GM18858 (cell line): ENCODE measurements around the gene MIER2.
"Not testable (repeated sequence)": the region's sequence is repeated elsewhere in the genome, so short reads cannot be mapped to it uniquely, and the experiment has no call there.

Experiments
- ATAC-seq: cut with Tn5 transposase; IDR thresholded peaks from one replicate; pipeline ENCODE4 v1.9.1; 2021; ENCODE audit not compliant: unreplicated experiment

The MIER2 gene, protein sequence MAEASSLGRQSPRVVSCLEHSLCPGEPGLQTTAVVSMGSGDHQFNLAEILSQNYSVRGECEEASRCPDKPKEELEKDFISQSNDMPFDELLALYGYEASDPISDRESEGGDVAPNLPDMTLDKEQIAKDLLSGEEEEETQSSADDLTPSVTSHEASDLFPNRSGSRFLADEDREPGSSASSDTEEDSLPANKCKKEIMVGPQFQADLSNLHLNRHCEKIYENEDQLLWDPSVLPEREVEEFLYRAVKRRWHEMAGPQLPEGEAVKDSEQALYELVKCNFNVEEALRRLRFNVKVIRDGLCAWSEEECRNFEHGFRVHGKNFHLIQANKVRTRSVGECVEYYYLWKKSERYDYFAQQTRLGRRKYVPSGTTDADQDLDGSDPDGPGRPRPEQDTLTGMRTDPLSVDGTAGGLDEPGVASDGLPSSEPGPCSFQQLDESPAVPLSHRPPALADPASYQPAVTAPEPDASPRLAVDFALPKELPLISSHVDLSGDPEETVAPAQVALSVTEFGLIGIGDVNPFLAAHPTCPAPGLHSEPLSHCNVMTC

GRCh38 chr19:344625-345319 lies at the start of gene MIER2:
TSS of gene MIER2 (minus strand) at chr19:344796. CDS start at chr19:344782, 14 bp downstream.
- ATAC-seq, result no peak

- ATAC-seq, result not testable (repeated sequence)
These were observed 49.0 kb upstream of the MIER2 start for GRCh38 chr19:393560-393959.

DNA sequence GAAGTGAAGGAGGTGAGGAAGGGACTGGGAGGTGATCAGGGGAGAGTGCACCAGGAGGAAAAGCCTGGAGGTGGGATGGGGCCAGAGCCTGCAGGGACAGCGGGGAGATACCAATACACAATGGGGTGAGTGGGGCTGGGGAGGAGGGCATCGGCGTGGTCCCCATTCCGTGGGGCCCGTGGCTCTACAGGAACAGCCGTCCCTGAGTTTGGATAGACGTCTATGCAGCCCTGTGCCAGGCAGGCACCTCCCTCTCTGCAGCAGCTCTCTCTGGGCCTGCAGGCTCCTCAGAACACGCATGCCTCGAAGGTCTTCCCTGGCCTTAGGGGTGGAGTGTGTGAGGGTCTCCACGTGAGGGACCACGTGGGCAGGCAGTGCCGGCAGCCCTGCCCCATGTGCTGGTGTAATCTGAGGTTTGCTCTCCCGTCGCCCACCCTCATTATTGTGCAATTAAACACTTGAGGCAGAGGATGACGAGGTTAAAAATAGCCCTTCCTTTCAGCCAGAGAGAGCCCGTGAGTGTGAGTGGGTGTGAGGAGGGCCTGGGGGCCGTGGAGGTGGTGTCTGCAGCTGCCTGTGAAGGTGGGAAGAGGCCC lies 47.9 kb upstream of the MIER2 start:
- ATAC-seq, result no peak

DNA sequence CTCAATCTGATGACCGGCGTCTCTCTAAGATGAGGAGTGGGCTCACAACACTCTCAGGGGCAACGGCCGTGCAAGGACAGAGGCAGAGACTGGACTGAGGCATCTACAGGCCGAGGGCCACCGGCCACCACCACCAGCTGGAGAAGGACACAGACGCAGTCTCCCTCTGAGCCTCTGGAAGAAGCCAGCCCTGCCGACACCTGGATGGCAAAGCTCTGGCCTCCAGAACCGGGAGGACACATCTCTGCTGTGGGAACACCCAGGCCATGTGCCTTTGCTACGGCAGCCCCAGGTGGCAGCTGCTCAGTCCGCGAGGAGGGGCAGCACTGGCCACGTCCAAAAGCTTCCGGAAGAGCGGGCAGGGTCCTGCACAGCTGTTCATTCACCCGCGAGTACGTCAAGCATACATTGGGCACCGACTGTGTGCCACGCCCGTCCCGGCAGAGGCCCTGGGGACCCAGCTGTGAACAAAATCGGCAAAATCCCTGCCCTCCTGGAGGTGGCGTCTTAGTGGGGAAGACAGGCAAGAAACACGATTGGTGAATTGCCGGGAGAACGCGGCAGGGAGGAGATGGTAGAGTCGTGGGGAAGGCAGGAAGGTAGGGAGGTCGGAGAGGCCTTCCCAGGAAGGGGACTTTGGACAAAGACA lies 47.3 kb upstream of the MIER2 start:
- no peak for ATAC-seq

DNA sequence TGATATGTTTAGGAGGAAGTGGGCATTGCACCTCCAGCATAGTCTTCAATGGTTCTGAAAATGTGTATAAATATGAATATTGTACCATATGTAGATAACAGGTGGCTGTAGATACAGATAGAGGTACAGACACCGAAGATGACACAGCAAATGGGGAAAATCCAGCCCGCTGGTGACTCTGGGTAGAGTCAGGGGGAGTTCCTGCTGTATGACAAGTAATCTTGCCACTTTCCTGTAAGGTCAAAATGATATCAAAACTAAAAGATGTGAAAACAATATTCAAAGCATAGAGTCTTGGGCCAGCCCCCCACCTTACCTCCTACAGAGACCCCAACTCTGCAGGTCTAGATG lies 46.6 kb upstream of the MIER2 start:
- no peak for ATAC-seq

GRCh38 chr19:390386-391206 lies 46.0 kb upstream of the MIER2 start:
- no peak for ATAC-seq

GRCh38 chr19:389935-390289 lies 45.3 kb upstream of the MIER2 start:
- ATAC-seq, result no peak

DNA sequence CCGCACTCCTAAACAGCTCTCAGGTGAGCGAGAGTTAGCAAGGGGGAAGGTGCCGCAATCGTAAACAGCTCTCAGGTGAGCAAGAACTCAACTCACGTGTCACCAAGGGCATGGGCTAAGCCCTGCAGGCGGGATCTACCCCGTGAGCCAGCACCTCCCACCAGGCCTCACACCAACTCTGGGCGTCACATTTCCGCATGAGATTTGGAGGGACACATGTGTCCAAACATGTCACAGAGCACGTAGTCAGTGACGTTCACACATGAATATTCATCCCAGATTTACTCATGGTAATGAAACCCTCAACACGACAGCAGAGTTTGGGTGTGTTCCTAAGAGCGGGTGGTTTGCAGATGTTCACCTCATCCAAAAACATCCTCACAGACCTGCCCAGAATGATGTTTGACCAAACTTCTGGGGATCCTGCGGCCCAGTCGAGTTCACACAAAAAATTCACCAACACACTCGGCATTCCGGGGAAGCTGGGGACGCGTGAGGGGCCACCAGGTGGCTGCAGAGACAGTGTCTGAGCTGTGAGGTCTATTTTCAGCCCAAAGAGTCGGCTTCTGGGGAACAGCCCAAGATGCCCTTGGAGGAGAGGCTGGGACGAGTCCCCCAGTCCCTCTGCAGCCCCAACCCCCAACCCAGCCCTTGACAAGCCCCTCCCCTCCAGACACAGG lies 44.8 kb upstream of the MIER2 start:
- ATAC-seq, result no peak

- ATAC-seq, result no peak
These were observed 44.1 kb upstream of the MIER2 start for GRCh38 chr19:388691-389090.

- no peak for ATAC-seq
These were observed 43.2 kb upstream of the MIER2 start for GRCh38 chr19:387777-388176.

DNA sequence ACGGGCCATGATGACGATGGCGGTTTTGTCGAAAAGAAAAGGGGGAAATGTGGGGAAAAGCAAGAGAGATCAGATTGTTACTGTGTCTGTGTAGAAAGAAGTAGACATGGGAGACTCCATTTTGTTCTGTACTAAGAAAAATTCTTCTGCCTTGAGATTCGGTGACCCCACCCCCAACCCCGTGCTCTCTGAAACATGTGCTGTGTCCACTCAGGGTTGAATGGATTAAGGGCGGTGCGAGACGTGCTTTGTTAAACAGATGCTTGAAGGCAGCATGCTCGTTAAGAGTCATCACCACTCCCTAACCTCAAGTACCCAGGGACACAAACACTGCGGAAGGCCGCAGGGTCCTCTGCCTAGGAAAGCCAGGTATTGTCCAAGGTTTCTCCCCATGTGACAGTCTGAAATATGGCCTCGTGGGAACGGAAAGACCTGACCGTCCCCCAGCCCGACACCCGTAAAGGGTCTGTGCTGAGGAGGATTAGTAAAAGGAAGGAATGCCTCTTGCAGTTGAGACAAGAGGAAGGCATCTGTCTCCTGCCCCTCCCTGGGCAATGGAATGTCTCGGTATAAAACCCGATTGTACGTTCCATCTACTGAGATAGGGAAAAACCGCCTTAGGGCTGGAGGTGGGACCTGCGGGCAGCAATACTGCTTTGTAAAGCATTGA lies 42.2 kb upstream of the MIER2 start:
- not testable (repeated sequence) for ATAC-seq

DNA sequence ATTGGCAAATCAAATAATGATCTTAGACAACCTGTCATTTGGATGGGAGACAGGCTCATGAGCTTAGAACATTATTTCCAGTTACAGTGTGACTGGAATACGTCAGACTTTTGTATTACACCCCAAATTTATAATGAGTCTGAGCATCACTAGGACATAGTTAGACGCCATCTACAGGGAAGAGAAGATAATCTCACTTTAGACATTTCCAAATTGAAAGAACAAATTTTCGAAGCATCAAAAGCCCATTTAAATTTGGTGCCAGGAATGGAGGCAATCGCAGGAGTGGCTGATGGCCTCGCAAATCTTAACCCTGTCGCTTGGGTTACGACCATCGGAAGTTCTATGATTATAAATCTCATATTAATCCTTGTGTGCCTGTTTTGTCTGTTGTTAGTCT lies 41.6 kb upstream of the MIER2 start:
- ATAC-seq, result not testable (repeated sequence)

GRCh38 chr19:384799-385169 lies 40.2 kb upstream of the MIER2 start:
- no peak for ATAC-seq

DNA sequence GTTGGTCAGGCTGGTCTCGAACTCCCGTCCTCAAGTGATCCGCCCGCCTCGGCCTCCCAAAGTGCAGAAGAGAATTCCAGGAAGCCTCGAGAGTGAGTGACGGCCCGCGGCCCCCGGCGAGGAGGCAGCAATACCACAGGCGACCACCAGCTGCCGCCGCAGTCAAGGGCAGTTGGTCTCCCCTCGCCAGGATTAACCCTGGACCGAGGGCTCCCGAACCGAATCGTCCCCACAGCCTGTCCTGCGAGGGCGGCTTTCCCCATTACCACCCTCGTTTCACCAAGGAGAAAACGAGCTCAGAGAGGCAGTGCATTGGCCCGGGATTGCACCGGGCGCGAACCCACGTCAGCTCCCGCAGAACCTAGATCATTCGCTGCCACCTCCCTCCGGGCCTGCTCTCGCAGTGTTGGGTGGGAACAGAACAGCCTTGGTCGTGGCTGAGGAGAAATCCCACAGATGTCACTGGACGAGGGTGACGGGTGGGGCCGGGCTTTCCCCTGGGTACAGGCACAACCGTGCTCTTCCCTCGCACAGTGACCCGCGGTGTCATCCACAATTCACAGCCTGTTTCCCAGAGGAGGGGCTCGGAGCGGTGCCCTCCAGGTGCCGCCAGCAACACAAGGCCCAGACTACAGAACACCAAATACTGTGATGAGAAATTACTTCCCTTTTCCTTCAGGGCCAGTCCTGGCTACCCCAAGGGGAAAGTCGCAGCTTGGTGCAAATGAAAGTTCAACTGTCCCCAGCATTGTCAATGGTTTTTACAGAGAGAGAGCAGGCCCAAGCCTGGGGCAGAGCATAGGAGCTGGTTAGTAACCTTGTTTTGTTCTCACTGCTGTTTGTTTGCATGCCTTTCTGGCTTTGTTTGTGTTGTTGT lies 39.6 kb upstream of the MIER2 start:
- ATAC-seq, result no peak

- ATAC-seq, result no peak
These were observed 38.4 kb upstream of the MIER2 start for GRCh38 chr19:383040-383439.

DNA sequence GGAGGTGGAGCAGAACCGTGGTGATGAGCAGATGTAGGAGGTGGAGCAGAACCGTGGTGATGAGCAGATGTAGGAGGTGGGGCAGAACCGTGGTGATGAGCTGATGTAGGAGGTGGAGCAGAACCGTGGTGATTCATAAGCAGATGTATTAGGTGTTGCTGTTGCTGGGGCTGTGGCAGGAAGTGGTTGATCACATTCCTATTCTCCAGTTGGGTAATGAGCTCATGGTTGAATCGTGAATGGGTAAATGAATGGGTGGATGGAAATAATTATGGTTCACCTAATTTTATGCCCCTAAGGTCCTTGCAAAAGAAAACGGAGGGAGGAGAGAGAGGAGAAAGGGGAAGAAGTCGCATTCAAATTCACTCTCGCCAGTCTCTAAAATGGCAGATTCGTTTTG lies 38.0 kb upstream of the MIER2 start:
- ATAC-seq, result not testable (repeated sequence)

DNA sequence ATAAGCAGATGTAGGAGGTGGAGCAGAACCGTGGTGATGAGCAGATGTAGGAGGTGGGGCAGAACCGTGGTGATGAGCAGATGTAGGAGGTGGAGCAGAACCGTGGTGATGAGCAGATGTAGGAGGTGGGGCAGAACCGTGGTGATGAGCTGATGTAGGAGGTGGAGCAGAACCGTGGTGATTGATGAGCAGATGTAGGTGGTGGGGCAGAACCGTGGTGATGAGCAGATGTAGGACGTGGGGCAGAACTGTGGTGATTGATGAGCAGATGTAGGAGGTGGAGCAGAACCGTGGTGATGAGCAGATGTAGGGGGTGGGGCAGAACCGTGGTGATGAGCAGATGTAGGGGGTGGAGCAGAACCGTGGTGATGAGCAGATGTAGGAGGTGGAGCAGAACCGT lies 37.3 kb upstream of the MIER2 start:
- not testable (repeated sequence) for ATAC-seq

GRCh38 chr19:380618-381219 lies 36.1 kb upstream of the MIER2 start:
- not testable (repeated sequence) for ATAC-seq
